Stimulated activated CD4-positive, alpha-beta T cell treated with anti-CD3 and anti-CD28 coated beads, TNF-alpha, amount 100 ng/mL, for 24 hours (primary cell): Measurements from ENCODE around the gene FPR1.

Experiments used
- DNase-seq, 3 experiments: peaks; one replicate each; pipeline ENCODE4 v3.0.0-alpha.2; 2020; ENCODE audit warnings: low read depth in 3 of 3

Gene FPR1

GRCh38 chr19:51737389-51737788 lies 14.3 kb downstream of the FPR1 start:
- DNase-seq, result no peak

DNA sequence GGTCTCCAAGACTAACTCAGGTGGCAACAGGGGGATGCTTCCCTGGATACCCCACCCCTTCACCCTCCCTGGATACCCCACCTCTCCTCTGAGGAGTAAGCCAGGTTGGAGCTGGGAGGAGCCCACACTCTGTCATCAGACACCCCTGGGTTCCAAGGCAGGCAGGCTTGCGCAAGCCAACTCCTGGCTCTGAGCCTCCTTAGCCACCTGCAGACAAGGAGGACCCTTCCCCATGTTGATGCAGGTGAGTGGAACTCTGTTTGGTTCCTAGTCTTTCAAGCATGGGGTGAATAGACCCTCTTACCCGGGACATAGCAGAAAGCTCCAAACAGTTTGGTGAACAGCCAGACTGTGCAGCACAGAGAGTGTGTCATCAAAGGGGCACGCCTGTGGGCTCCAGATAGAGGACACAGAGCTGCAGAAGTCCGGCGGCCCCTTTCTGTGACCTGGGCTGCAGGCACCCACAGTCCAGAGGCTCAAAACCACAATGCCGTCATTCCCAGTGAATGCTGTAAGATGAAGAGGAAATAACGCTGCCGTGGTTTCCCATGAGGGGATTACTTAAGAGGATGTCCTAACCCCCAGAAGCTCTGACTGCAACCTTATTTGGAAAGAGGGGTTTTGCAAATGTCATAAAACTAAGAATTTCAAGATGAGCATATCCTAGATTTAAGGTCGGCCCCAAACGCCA lies 15.8 kb downstream of the FPR1 start:
- DNase-seq, result no peak

DNA sequence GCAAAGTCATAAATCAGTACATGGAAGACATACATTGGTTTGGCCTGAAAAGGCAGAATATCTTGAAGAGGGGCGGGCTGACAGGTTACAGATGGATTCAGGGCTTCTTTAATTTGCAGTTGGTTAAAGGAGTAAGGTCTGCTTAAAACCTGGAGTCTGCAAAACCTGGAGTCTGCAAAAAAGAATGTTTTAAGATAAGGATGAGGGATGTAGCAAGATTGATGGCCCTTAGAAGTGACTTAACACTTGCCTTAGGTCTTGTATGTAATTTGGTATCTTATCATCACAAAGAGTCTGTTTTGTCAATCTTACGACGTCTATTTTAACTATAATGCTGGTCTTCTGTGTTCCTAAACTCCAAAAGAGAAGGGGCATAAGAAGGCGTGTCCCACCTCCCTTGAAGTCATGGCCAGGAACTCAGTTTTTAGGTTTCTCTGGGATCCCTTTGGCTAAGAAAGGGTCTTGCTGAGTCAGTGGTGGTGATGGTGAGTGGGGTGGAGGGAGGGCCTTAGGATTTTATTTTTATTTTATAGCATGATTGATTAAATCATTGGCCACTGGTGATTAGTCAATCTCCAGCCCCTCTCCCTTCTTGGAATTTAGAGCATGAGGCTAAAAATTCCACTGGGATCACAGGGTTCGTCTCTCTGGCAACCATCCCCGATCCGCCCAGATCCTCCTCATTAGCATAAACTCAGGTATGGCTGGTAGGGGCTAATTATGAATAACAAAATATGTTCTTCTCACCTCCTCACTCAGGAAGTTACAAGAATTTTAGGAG lies 17.7 kb downstream of the FPR1 start:
- DNase-seq, result no peak

- no peak for DNase-seq
Measured at GRCh38 chr19:51729781-51730180, 21.9 kb downstream of the FPR1 start.

GRCh38 chr19:51727349-51727880 lies 24.3 kb downstream of the FPR1 start:
- DNase-seq, result no peak

- no peak for DNase-seq
Measured at GRCh38 chr19:51726049-51726448, 25.6 kb downstream of the FPR1 start.

DNA sequence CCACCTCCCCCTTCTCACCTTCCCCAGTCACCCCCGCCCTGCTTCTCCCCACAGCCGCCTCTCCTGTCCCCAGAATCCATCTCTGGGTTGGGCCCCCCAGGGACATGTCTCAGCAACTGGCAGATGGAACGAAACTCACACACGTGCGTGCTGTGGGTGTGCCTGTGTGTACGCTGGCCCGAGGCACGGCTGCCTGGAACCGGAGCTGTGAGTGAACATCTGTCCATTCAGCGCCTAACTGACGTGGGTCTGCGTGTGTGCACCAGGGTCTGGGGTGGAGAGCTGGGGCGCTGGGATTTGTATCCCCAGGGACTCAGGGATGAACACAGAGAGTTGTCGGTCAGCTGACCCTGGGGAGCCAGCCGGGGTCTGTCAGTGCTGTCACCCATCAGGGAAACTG lies 27.1 kb downstream of the FPR1 start:
- no peak for DNase-seq

GRCh38 chr19:51722492-51722891 lies 29.2 kb downstream of the FPR1 start:
- DNase-seq, result no peak

DNA sequence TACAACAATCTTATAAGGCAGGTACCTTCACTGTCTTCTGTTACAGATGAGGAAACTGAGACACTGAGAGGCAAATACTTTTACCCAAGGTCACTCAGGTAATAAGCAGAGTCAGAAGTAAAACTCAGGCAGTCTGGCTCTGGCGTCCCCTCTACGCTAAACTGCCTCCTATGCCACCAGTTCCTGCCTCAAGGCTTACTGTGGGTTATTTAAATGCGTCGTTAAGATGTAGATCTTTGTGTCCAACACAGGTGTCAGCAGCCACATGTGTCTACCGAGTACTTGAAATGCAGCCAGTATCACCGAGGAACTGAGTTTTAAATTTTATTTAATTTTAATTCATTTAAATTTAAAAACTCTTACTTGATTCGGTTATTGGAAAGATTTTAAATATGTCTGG lies 29.8 kb downstream of the FPR1 start:
- DNase-seq, result no peak

DNA sequence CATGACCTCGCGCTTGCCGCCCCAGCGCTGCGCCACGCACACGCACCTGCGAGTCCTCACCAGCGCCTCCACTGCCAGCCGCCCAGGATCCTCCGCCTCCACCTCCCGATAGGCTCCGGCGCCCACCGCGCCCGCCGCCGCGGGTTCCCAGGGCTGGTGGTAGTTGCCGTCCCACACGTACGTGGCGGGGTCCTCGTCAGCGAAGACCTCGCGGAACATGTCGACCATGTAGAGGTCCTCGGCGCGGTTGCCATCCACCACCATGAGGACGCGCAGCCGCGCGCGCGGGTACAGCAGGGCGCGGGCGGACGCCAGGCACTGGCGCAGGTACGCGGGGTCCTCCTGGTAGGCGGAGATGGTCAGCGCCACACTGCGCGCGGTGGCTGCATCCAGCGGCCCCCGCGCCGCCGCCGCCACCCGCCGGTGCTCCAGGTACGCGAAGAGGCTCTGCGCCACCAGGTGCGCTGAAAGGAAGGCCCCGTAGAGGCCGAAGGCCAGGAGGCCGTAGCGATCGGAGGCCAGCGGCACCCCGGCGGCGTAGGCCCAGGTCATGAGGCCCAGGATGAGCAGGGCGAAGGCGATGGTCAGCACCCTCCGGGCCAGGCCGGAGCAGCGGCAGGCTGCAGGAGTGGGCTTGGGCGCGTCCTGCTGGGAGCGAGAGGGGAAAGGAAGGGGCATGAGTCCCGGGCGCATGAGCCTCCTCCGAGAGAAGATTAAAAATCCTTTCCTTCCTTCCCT lies 32.3 kb downstream of the FPR1 start:
- no peak for DNase-seq

- no peak for DNase-seq
Measured at GRCh38 chr19:51716925-51717324, 34.8 kb downstream of the FPR1 start.

DNA sequence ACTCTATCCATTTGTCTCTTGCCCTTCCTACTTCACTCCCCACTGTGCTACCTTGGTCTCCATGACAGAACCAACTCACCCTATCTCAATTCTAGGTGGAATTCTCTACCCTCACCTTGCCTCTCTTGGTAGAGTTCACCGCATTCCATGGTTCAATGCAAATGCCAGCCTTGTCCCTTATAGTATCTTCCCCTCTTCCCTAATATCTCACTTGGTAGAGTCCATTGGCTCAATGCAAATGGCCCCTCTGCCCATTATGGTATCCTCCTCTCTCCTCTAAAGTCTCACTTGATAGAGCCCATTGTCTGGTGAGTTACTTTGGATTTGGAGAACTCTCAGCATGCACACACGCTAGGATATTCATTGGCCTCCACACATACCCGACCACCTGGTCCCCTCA lies 35.8 kb downstream of the FPR1 start:
- no peak for DNase-seq

DNA sequence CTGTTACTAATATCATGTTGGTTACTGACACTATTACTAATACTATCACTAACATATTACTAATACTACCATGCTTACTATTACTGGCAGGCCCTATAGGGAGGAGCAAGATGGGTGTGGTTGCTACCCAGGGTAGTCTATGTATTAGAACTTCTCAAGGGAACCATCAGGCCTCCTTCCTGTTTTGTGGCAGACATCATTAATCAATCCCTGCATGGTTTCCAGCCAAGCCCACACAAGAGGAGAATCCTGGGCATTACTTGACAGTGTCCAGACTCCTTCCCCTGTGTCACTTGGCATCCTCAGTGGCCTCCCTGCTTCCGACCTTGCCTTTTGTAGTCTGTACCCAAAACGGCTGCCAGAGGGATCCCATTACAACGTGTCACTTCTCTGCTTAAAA lies 36.8 kb downstream of the FPR1 start:
- no peak for DNase-seq

DNA sequence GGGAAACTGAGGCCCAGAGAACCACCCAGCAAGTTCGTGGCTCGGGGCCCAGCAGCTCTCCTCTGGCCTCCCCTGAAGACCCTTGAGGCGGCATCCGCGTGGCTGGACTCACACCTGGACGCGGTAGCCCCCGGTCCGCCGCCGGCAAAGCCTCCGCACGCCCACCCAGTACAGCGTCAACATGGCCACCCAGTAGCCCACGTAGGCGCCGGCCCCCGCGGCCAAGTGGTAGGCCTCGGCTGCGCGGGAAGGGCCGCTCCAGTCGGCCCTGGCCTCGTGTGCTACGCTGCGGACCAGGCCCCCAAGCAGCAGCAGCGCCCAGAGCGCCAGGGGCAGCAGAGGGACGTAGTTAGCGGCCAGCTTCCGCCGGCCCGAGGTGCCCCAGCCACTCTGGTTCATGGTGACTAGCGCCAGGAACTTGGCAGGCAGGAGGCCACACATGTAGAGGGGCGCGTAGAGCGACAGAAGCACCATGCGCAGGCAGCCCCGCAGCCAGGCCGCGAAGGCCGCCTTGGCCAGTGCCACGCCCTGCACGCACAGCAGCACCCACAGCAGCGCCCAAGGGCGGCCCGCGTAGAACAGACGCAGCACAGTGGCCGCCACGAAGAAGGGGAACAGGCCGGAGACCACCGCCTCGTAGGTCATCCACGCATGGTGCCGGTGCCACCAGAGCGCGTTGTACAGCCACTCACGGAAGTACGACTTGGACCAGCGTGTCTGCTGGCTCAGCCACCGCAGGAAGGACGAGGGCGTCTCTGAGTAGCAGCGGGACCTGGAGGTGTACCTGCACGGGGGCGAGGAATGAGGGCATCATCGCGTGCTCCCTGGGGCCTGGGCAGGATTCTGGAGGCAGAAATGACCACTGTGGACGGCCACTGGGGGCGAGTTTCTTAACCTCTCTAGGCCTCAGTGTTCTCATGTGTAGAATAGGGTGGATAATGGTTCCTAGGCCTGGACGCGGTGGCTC lies 38.1 kb downstream of the FPR1 start:
- DNase-seq, result no peak

GRCh38 chr19:51712461-51713081 lies 39.1 kb downstream of the FPR1 start:
- DNase-seq, result no peak

- no peak for DNase-seq
Measured at GRCh38 chr19:51711702-51712101, 40.0 kb downstream of the FPR1 start.

DNA sequence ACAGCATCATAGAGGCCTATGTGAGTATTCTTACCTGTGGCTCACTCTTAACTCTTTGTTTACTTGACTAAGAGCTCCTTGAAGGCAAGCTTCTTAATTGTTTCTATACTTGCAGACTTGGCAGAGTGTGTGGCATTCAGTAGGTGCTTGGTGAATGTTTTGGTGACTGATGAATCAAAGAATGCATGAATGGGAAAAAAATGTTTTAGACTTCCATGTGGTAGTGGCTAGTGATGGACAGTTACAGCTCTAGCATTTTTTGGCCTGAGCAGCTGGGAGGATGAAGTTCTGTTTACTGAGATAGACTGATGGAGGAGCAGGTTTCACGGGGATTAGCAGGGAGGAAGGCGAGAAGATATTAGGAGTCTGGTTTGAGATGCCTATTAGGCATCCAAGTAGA lies 41.5 kb downstream of the FPR1 start:
- no peak for DNase-seq

GRCh38 chr19:51709575-51709974 lies 42.1 kb downstream of the FPR1 start:
- DNase-seq, result no peak

- no peak for DNase-seq
Measured at GRCh38 chr19:51708811-51709210, 42.9 kb downstream of the FPR1 start.

- no peak for DNase-seq
Measured at GRCh38 chr19:51706885-51707284, 44.8 kb downstream of the FPR1 start.

DNA sequence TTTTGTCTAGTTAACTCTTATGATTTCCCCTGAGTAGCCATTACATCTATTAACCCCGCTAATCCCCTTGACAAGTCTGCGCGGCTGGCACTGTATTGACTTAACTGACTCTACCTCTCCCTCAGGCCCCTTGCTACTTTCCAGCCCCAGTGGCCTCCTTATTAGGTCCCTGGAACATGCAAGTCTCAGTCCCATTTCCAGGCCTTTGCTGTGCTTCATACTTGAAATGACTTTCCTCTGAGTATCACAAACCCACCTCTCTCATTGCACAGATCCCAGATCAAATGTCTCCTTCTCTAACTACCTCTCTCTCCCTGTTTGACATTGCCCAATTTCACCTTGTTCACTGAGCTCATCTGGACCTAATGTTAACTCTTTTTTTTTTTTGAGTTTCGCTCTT lies 45.4 kb downstream of the FPR1 start:
- DNase-seq, result no peak
